Ovary (tissue), 3 donors: ENCODE results near the gene RPL21.

Experiments used
- CTCF ChIP-seq, 3 donors: fragments of 450-650 bp in 2 of 3; fragments of 200-600 bp in 1 of 3; IDR thresholded peaks; one replicate each; pipeline versions ENCODE4 v1.5.1 to v1.8.0; 2016 to 2022; ENCODE audit warnings: antibody characterized with exemption in 3 of 3, mild to moderate bottlenecking in 1 of 3
- EP300 ChIP-seq: sonication (generic); formaldehyde crosslinking; IDR thresholded peaks from one replicate; pipeline ENCODE4 v1.6.1; 2017; ENCODE audit warnings: antibody characterized with exemption
- donor health status: DM: no; HTN: no; CAD: no.

GRCh38 chr13:27276188-27276587 is 24.8 kb downstream of the RPL21 start:
- TF ChIP-seq EP300 (no peak), CTCF (IDR thresholded peaks at IDR 0.05) (no peak)
